ENCODE results near the gene SUSD4.

The SUSD4 gene

GRCh38 chr1:223219846-223220610, 143.9 kb downstream of the SUSD4 start:
- no peak overlapping the region for H3K4me3 ChIP-seq (ENCODE audit: low read length)
- no peak for TF ChIP-seq CTCF (conservative IDR thresholded peaks at IDR 0.05; ENCODE audit: low read depth, low read length)
- no peak for DNase-seq (ENCODE audit: low read depth)

- no peak overlapping the region for H3K4me3 ChIP-seq (ENCODE audit: low read length)
- TF ChIP-seq CTCF (conservative IDR thresholded peaks at IDR 0.05; ENCODE audit: low read depth, low read length) = no peak
- DNase-seq (ENCODE audit: low read depth) = no peak
Measured at GRCh38 chr1:223219318-223219635, 144.7 kb downstream of the SUSD4 start.

- DNase-seq (ENCODE audit: low read depth) = no peak
- H3K4me3 ChIP-seq (ENCODE audit: low read length) = no peak overlapping the region
- no peak for TF ChIP-seq CTCF (conservative IDR thresholded peaks at IDR 0.05; ENCODE audit: low read depth, low read length)
Measured at GRCh38 chr1:223217781-223218180, 146.2 kb downstream of the SUSD4 start.

GRCh38 chr1:223216531-223217205, 147.3 kb downstream of the SUSD4 start:
- TF ChIP-seq CTCF (conservative IDR thresholded peaks at IDR 0.05; ENCODE audit: low read depth, low read length) = no peak
- no peak overlapping the region for H3K4me3 ChIP-seq (ENCODE audit: low read length)
- DNase-seq (ENCODE audit: low read depth) = no peak

- TF ChIP-seq CTCF (conservative IDR thresholded peaks at IDR 0.05; ENCODE audit: low read depth, low read length) = no peak
- no peak overlapping the region for H3K4me3 ChIP-seq (ENCODE audit: low read length)
- DNase-seq (ENCODE audit: low read depth) = no peak
Measured at GRCh38 chr1:223216074-223216473, 147.9 kb downstream of the SUSD4 start.

GRCh38 chr1:223215026-223215425, 148.9 kb downstream of the SUSD4 start:
- DNase-seq (ENCODE audit: low read depth) = no peak
- TF ChIP-seq CTCF (conservative IDR thresholded peaks at IDR 0.05; ENCODE audit: low read depth, low read length) = no peak
- H3K4me3 ChIP-seq (ENCODE audit: low read length) = no peak overlapping the region

GRCh38 chr1:223214261-223214807, 149.6 kb downstream of the SUSD4 start:
- H3K4me3 ChIP-seq (ENCODE audit: low read length) = no peak overlapping the region
- DNase-seq (ENCODE audit: low read depth) = no peak
- TF ChIP-seq CTCF (conservative IDR thresholded peaks at IDR 0.05; ENCODE audit: low read depth, low read length) = no peak
